ENCODE measurements around the gene CSPG5. TPM values are rescaled to one million over a fixed set of nuclear protein-coding genes. Genes with fewer than 3 reads are reported as not detected.

The CSPG5 gene
- total RNA-seq (2022), result 6.1 and 7.4 TPM in 2 replicates
- percentile 34 among the genes with signal in this experiment for Bru-seq, nascent RNA
- percentile 45 among the genes with signal in this experiment for BruChase-seq, experiment 1, labeled RNA remaining after a 6-hour chase
- percentile 51 among the genes with signal in this experiment for BruChase-seq, experiment 2, labeled RNA remaining after a 2-hour chase
- long read RNA-seq, full-length matches to known transcripts, result 6 of 7 reads
- long read RNA-seq, partial matches to known transcripts, result 0 of 7 reads
- long read RNA-seq, other reads (novel, unspliced or antisense), result 1 of 7 reads

DNA sequence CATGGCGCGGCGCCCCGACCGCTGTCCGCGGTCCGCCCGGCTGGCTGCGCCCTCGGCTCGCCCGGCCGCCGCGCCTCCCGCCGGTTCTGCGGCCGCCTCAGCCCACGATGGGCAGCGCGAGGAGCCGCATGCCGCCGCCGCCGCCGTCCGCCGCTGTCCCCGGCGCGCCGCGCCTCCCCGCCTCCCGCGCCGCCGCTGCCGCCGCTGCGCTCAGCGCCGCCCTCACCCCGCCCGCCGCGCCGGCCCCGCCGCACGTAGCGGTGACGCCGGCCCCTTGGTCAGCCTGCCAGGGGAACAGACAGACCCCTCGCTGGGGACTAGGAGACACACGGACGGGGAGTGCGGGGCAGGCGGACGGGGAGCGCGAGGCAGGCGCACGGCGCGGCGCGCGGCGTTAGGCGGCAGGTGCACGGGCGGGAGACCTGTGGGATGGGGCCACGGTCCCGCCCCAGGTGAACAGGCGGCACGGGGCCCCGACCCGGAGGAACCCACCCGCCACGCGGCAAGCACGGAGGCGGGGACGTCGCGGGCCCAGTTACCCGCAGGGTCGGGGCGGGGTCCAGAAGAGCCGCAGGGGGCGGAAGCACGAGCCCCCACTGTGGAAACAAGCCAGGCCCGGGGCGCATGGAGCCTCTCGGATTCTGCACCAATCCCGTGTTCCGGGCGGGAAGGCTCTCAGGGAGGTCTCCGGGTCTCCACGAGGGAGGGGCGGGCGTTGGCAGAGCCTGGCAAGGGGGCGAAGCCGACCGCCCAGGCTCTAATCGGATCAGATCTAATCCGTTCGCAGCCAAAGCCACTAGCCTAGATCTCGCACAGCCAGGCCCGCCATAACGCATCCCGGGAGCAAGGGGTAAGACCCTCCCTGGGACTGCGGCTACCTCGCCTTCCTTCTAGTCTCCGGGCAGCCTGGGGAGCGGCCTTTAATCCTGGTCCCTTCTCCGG, at the start of gene CSPG5:
Gene CSPG5 (minus strand): TSS at position 175 of the 942 bp plus-strand sequence. CDS start 172 bp downstream, at position 3.
- H3K9me3 Mint-ChIP-seq (ENCODE audit: low read depth, unreplicated experiment), result no peaks in the 10 kb centered on the region
- BruUV-seq (replicated peaks), result no TSS peak
- peak; percentile 47 for DNase-seq
- intact Hi-C loops (cut with micrococcal nuclease; ENCODE audit: unreplicated experiment), result no loop called here
- peak within 1 kb of the TSS; percentile 51 for H3K4me3 Mint-ChIP-seq (ENCODE audit: low read depth, unreplicated experiment)
- TF ChIP-seq, protein P1, sequence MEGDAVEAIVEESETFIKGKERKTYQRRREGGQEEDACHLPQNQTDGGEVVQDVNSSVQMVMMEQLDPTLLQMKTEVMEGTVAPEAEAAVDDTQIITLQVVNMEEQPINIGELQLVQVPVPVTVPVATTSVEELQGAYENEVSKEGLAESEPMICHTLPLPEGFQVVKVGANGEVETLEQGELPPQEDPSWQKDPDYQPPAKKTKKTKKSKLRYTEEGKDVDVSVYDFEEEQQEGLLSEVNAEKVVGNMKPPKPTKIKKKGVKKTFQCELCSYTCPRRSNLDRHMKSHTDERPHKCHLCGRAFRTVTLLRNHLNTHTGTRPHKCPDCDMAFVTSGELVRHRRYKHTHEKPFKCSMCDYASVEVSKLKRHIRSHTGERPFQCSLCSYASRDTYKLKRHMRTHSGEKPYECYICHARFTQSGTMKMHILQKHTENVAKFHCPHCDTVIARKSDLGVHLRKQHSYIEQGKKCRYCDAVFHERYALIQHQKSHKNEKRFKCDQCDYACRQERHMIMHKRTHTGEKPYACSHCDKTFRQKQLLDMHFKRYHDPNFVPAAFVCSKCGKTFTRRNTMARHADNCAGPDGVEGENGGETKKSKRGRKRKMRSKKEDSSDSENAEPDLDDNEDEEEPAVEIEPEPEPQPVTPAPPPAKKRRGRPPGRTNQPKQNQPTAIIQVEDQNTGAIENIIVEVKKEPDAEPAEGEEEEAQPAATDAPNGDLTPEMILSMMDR (IDR thresholded peaks at IDR 0.05; ENCODE audit: unreplicated experiment), result no peak
- peaks cover 13% of the 10 kb centered on the region for H3K27me3 Mint-ChIP-seq (ENCODE audit: unreplicated experiment)
- H3K4me1 Mint-ChIP-seq (ENCODE audit: low read depth, unreplicated experiment), result no peaks in the 10 kb centered on the region
- CTCF ChIA-PET, result interaction anchor here (1.4 kb wide), 1 partner anchor 57 kb away, joined by 4 read pairs; no protein-coding TSS in a partner anchor
- no peak within 1 kb of the TSS for H3K27ac Mint-ChIP-seq (ENCODE audit: unreplicated experiment)
- no peaks in the 10 kb centered on the region for H3K36me3 Mint-ChIP-seq (ENCODE audit: insufficient read depth, unreplicated experiment)

GRCh38 chr3:47628426-47628825, 49.8 kb upstream of the CSPG5 start:
- no peaks in the 10 kb centered on the region for H3K9me3 Mint-ChIP-seq (ENCODE audit: low read depth, unreplicated experiment)
- BruUV-seq (replicated peaks), result no TSS peak
- no peaks in the 10 kb centered on the region for H3K4me1 Mint-ChIP-seq (ENCODE audit: low read depth, unreplicated experiment)
- no peak overlapping the region for H3K4me3 Mint-ChIP-seq (ENCODE audit: low read depth, unreplicated experiment)
- peaks cover 54% of the 10 kb centered on the region for H3K36me3 Mint-ChIP-seq (ENCODE audit: insufficient read depth, unreplicated experiment)
- TF ChIP-seq, protein P1 (IDR thresholded peaks at IDR 0.05; ENCODE audit: unreplicated experiment), result no peak
- CTCF ChIA-PET, result no interaction called here
- H3K27ac Mint-ChIP-seq (ENCODE audit: unreplicated experiment), result no peak overlapping the region
- intact Hi-C loops (cut with micrococcal nuclease; ENCODE audit: unreplicated experiment), result no loop called here
- DNase-seq, result no peak
- H3K27me3 Mint-ChIP-seq (ENCODE audit: unreplicated experiment), result no peaks in the 10 kb centered on the region

DNA sequence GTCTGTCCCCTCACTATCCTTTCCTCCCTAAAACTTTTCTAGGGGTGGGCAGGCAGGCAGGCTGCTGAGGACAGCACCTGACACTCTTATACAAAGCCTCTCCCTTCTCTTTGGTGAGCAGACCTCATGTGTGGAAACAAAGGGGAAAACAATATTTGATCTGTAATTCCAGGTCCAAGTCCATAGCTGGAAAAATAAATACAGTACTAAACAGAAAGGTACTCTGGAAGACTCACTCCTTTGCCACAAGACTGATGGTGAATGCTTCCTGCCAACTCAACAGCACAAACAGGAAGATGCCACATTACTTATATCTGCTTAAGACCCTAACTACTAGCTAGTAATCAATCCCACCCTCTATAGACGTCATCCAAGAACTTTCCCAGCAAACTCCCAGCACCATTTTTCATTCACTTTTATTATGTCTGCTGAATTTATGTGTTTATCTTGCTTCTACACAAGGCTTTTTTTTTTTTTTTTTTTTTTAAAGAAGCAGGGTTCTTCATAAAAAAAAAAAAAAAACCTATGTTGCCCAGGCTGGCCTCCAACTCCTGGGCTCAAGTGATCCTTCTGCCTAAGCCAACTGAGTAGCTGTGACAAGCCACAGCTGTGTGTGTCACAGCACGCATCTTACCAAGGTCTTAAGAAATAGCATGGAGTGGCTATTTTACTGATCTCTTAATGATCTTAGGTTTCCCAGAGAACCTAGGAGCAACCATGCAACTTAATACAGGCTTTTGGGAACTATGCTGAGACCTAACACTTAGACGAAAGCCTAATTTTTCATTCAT, 44.2 kb upstream of the CSPG5 start:
- no TSS peak for BruUV-seq (replicated peaks)
- Mint-ChIP-seq H3K27me3 (ENCODE audit: unreplicated experiment) (no peaks in the 10 kb centered on the region), H3K27ac (ENCODE audit: unreplicated experiment) (no peak overlapping the region), H3K4me1 (ENCODE audit: low read depth, unreplicated experiment) (no peaks in the 10 kb centered on the region), H3K9me3 (ENCODE audit: low read depth, unreplicated experiment) (no peaks in the 10 kb centered on the region), H3K36me3 (ENCODE audit: insufficient read depth, unreplicated experiment) (peaks cover 46% of the 10 kb centered on the region), H3K4me3 (ENCODE audit: low read depth, unreplicated experiment) (no peak overlapping the region)
- CTCF ChIA-PET, result interaction anchor here (0.7 kb wide), 2 partner anchors 123 to 302 kb away, joined by 6 to 12 read pairs; no protein-coding TSS in a partner anchor
- TF ChIP-seq, protein P1 (IDR thresholded peaks at IDR 0.05; ENCODE audit: unreplicated experiment), result no peak
- DNase-seq, result no peak
- intact Hi-C loops (cut with micrococcal nuclease; ENCODE audit: unreplicated experiment), result no loop called here

Data from Calu3 (cell line).